KOPT-K1 (cell line): ENCODE results near the gene TENT4A.

Source experiments
- H3K27ac ChIP-seq: fragments of 200-600 bp; sonication (generic); 2 replicates; pipeline ENCODE4 v1.5.1; 2016; ENCODE audit warnings: antibody characterized with exemption, mild to moderate bottlenecking, low read depth, low read length; ENCODE audit not compliant: poor library complexity, severe bottlenecking
- H3K36me3 ChIP-seq: fragments of 200-600 bp; sonication (generic); 2 replicates; pipeline ENCODE4 v1.5.1; 2017; ENCODE audit warnings: antibody characterized with exemption, mild to moderate bottlenecking, low read length, moderate library complexity; ENCODE audit not compliant: insufficient read depth
- H3K9me3 ChIP-seq: fragments of 200-600 bp; sonication (generic); 2 replicates; pipeline ENCODE4 v1.5.1; 2017; ENCODE audit warnings: antibody characterized with exemption, low read length, mild to moderate bottlenecking; ENCODE audit not compliant: insufficient read depth, poor library complexity, severe bottlenecking

TENT4A gene

DNA sequence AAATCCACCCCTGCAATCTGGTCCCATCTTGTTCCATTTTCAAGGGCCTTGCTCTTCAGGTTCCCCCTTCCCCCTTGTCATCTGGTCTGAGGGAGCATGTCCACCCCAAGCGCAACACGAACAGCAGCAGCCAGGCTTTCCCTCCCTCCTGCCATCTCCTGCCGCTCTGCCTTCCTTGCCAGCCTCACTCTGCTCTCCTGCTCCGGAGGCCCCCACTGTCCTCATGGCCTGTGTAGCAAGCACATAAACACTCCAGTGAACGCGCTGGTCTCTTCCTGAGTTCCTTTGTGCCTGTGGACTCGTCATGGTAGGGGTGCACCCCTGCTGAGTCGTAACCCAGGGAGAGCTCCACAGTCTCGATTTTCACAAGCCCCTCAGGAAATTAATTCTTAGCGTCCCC lies 29.9 kb downstream of the TENT4A start:
- peaks cover 100% of the 10 kb centered on the region for H3K36me3 ChIP-seq

DNA sequence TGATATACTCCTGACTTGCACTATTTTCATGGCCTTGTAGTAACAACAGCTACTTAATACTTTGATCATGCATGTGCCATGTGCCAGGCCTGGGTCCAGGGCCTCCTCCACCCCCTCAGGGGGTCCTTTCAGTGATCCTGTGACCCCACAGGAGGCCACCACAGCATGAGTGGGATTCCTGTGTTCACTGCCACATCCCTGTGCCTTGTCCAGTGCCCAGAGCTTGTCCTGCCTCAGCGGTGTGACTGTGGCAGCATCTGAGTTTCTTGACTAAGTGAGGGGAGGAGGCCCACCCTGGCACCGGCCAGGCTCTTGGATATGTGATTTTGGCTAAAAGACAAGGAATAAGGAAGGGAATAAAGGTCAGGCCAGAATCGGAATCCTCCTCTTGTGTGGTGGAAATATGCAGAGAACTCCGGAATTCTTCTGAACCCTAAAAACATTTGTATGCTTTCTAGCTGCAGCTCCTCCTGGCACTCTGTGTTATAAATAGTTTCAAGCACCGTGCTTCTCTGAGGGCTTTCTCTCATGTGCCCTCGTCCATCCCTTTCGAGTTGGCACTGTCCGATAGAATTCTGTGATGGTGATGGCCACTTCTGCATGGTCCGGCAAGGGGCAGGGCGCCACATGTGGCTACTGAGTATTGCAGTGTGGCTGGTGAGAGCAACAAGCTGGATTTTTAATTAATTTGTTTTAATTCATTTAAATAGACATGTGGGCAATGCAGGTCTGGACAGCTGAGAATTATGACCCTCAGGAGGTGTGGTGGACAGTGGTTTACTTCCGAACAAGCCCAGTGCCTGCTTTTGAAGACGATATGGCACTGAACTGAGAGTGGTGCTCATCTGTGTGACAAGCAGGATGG lies 31.8 kb downstream of the TENT4A start:
- peaks cover 100% of the 10 kb centered on the region for H3K36me3 ChIP-seq
- H3K9me3 ChIP-seq: no peaks in the 10 kb centered on the region
- no peak overlapping the region for H3K27ac ChIP-seq

More for the DNA sequence above, 29.9 kb downstream of the TENT4A start:
- no peaks in the 10 kb centered on the region for H3K9me3 ChIP-seq
- H3K27ac ChIP-seq: no peak overlapping the region

DNA sequence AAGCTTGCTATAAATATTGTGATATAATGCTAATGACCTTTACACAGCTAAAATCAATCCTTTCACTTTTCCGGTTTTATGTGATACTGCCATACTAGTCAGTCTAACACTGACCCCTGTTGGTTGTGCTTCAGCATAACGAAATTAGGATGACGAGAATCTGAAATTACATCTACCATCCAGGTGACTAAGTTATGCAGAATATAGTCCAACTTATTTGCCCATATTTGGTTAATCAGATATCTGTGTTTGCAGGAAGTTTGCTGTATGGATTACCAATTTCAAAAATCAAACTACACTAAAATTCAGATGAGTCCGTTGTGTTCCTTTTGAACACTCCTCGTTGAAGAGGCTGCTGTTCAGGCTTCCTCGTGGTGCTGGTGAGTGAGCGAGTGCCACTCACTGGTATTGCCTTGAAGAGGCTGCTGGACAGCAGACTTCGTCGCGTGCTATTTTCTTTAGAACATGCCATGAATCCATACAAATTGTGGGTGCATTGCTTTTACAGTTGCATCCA lies 32.5 kb downstream of the TENT4A start:
- Histone ChIP-seq H3K36me3 (peaks cover 100% of the 10 kb centered on the region), H3K27ac (no peak overlapping the region), H3K9me3 (no peaks in the 10 kb centered on the region)

DNA sequence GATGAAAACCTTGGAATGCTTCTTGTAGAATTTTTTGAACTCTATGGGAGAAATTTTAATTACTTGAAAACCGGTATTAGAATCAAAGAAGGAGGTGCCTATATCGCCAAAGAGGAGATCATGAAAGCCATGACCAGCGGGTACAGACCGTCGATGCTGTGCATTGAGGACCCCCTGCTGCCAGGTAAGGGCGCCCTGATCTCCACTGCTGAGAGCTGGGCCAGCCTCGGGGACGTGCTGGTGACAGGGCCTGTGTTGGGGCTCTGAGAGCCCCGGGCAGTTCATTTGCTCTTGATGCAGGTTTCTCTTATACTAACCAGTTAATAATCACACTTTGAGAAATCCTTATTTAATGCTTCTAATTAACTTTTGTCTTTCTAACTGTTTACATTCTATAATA lies 33.0 kb downstream of the TENT4A start:
- Histone ChIP-seq H3K27ac (no peak overlapping the region), H3K36me3 (peaks cover 100% of the 10 kb centered on the region), H3K9me3 (no peaks in the 10 kb centered on the region)

DNA sequence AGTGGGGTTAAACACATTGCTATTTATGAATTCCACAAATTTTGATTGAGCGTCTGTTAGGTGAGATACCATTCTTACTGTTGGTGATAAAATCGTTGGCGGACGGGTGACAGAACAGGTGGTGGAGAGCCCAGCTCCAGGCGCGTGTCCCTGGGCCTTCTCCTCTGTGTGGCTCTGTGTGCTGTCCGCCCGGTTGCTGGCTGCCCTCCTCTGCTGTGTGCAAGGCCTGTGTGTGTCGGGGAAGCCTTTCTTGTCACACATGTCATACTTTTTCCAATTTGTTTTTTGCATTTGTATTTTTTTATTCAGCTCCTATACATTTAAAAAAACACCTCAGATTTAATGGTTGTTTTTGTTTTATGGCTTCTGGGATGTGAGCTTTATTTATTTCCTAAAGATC lies 33.9 kb downstream of the TENT4A start:
- H3K27ac ChIP-seq: no peak overlapping the region
- no peaks in the 10 kb centered on the region for H3K9me3 ChIP-seq
- peaks cover 99% of the 10 kb centered on the region for H3K36me3 ChIP-seq

DNA sequence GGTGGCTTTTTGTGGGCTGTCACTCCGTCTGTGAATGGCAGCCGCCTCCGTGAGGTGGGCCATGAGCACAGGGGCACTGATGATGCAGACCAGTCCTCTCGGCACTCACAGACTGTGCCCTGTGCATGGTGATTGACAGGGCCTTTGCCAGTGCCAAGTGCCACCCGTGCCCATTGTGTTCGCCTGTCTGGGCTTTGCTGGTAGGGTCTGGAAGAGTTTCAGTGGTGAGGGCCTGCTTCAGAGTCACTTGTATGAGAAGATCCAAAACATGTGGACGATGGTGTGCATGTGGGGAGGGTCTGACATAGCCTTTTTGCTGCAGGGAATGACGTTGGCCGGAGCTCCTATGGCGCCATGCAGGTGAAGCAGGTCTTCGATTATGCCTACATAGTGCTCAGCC lies 34.9 kb downstream of the TENT4A start:
- Histone ChIP-seq H3K9me3 (no peaks in the 10 kb centered on the region), H3K36me3 (peaks cover 99% of the 10 kb centered on the region), H3K27ac (no peak overlapping the region)

DNA sequence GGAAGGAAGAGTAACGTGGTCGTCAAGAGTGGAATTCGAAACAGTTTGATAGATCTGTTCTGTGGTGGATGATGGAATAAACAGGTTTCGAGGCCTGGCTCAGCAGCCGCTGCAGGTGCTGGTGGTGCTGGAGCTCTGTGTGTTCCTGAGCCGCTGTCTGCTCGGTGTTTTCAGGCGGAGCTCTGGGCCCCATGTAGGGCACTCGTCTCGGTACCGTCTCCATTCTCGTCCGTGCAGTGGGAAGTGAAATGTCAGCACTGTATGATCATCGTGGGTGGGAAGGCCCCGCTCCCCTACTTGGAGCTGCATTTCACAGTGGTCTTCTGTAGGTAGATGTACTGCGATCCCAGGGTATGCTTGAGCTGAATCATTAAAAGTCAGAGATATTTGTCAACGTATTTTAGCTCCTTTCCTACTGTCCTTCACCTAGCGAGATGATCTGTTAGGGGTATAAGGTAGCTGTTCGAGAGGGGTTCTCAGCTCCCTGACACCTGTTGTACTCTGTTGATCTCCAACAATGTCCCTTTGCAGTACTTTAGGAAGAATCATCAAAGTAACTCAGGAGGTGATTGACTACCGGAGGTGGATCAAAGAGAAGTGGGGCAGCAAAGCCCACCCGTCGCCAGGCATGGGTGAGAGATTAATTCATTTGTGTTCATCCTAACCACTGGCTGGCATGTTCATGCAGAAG lies 35.9 kb downstream of the TENT4A start:
- Histone ChIP-seq H3K27ac (no peak overlapping the region), H3K36me3 (peaks cover 99% of the 10 kb centered on the region), H3K9me3 (no peaks in the 10 kb centered on the region)

DNA sequence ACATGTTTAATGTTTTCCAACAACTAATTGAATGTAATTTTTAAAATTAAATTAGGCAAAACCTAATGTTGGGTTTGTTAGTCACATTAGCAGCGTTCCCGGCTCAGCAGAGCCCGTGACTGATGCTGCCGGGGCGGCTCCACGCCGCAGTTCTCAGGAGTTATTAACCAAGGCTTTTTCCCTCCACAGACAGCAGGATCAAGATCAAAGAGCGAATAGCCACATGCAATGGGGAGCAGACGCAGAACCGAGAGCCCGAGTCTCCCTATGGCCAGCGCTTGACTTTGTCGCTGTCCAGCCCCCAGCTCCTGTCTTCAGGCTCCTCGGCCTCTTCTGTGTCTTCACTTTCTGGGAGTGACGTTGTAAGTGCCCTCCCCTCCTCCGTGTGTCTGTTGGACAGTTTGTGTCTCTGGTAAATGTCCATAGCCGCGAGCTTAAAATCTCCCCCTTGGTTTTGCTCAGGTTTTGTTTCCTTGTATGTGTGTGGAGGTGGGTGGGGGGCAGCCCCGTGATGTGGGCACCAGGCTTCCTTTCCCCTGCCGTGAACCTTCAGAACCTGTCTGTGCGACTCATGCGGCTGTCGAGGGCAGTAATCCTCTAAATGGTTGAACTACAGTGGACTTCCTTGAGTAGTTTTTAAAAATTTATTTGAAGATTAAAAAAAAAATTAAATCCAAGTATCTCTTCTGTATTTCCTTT lies 37.1 kb downstream of the TENT4A start:
- Histone ChIP-seq H3K27ac (no peak overlapping the region), H3K36me3 (peaks cover 99% of the 10 kb centered on the region)

DNA sequence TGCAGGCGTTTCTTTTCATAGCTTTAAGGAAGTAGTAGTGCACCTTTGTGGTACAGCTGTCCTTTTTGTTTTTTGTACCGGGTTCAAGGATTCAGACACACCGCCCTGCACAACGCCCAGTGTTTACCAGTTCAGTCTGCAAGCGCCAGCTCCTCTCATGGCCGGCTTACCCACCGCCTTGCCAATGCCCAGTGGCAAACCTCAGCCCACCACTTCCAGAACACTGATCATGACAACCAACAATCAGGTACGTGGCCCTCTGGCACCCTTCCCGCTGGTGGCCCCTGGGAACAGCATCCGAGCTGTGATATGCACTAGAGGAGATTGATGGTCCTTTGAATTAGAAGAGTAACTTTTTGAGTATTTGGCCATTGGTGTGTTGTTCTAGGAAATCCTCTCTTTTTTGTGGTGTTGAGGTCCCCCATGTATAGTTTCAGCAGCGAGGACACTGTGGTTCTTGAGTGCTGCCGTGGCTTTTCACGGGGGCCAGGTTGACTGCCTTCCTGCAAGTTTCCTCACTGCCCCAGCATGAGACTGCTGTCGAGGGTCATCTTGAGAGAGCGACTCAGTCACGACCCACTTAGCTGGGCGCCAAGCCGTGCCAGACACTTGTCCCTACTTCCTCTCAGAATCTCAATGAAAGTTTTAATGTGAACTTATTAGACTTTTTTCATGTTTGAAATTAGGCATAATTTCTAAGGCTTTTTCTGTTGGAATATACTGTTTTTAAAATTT lies 37.9 kb downstream of the TENT4A start:
- Histone ChIP-seq H3K36me3 (peaks cover 99% of the 10 kb centered on the region), H3K27ac (no peak overlapping the region)

More for the DNA sequence above, 37.1 kb downstream of the TENT4A start:
- no peaks in the 10 kb centered on the region for H3K9me3 ChIP-seq

DNA sequence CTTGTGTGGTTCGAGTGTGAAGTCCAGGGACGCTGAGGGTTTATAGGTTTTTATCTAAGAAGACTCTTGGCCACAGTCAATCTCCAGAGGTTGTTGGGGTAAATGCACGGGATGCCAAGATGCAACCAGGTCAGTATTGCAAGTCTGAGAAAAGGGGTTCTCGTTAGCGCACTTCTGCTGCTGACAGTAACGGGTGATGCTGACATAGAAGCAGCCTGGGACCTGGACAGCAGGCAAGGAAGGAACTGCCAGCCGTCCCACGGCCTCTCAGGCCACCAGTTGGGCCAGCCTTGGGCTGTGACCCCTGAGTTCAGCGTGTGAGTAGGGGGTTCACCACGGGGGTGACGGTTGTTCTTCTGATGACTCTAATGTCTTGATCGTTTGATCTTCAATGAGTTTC lies 39.0 kb downstream of the TENT4A start:
- peaks cover 99% of the 10 kb centered on the region for H3K36me3 ChIP-seq

More for the DNA sequence above, 37.9 kb downstream of the TENT4A start:
- no peaks in the 10 kb centered on the region for H3K9me3 ChIP-seq

DNA sequence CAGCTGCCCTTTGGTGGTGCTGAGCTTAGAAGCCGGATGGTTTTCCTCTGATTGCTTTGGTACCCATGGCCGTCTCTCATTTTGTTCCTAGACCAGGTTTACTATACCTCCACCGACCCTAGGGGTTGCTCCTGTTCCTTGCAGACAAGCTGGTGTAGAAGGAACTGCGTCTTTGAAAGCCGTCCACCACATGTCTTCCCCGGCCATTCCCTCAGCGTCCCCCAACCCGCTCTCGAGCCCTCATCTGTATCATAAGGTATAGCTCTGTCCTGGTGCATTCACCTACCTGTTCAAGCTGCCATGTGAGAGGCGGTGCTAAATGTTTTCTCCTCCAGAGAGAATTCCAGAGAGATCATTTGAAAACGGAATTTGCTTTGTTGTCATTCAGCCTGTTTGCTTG lies 39.5 kb downstream of the TENT4A start:
- H3K27ac ChIP-seq: no peak overlapping the region
- no peaks in the 10 kb centered on the region for H3K9me3 ChIP-seq
- peaks cover 99% of the 10 kb centered on the region for H3K36me3 ChIP-seq

More for the DNA sequence above, 39.0 kb downstream of the TENT4A start:
- Histone ChIP-seq H3K9me3 (no peaks in the 10 kb centered on the region), H3K27ac (no peak overlapping the region)

DNA sequence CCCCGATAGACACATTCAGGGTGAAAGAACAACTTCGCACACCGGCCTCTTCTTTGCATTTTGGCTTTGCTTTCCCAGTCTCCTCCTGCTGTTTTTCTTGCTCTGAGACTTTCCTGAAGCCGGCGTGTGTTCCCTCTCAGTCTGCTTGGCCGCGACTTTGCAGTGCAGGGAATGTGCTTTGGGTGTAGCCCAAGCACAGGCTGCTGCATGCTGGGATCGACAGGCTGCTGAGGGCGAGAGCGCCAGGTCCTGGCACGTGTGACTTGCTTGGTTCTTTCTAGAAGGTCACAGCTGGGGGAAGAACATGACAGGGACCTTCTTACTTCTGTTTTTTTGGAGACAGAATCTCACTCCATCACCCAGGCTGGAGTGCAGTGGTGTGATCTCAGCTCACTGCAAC lies 40.6 kb downstream of the TENT4A start:
- no peak overlapping the region for H3K27ac ChIP-seq
- H3K9me3 ChIP-seq: no peaks in the 10 kb centered on the region
- H3K36me3 ChIP-seq: peaks cover 99% of the 10 kb centered on the region

DNA sequence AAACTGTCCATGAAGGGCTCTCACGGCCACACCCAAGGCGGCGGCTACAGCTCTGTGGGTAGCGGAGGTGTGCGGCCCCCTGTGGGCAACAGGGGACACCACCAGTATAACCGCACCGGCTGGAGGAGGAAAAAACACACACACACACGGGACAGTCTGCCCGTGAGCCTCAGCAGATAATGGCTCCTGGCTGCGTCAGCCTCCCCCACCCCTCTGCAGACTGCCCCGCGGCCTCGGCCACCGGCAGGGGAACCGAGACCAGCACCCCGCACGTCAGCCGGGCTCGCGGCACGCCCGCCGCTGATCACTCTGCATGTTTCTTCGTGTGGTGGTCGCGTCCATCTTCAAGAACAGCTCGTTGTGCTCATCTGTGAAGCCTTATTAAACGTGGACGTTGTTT lies 41.5 kb downstream of the TENT4A start:
- no peaks in the 10 kb centered on the region for H3K9me3 ChIP-seq
- H3K36me3 ChIP-seq: peaks cover 98% of the 10 kb centered on the region
- no peak overlapping the region for H3K27ac ChIP-seq

DNA sequence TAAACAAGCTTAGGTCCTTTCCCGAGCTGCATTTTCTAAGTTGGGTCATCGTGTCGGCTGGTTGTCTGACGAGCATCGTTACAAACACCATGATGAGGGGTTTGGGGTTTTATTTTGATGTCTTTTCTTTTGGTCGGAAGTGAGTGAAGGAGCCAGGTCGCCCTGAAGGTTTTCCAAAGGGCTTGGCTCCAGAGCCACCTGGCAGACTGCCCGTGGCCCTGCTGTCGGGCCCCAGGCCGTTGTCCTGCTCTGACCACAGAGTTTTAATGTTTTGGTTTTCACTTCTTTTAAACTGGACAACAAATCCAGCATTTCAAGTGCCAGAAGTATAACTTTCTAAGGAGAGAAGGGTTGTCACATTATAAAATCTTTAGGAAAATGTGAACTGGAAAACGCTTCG lies 42.3 kb downstream of the TENT4A start:
- Histone ChIP-seq H3K9me3 (no peaks in the 10 kb centered on the region), H3K36me3 (peaks cover 90% of the 10 kb centered on the region), H3K27ac (no peak overlapping the region)
